HG03095 (cell line): ENCODE data around the gene PALLD.
"Not testable (repeated sequence)": the region's sequence is repeated elsewhere in the genome, so short reads cannot be mapped to it uniquely, and the experiment has no call there.

ENCODE experiments used
- ATAC-seq: cut with Tn5 transposase; IDR thresholded peaks from one replicate; pipeline ENCODE4 v1.9.1; 2021; ENCODE audit warnings: moderate library complexity; ENCODE audit not compliant: unreplicated experiment

PALLD gene

GRCh38 chr4:168777277-168777965, 280.6 kb downstream of the PALLD start:
- ATAC-seq: no peak

- no peak for ATAC-seq
These were observed 284.5 kb downstream of the PALLD start for GRCh38 chr4:168781341-168781740.

GRCh38 chr4:168781926-168782325, 285.1 kb downstream of the PALLD start:
- ATAC-seq: no peak

- no peak for ATAC-seq
These were observed 285.6 kb downstream of the PALLD start for GRCh38 chr4:168782439-168782838.

- no peak for ATAC-seq
These were observed 288.1 kb downstream of the PALLD start for GRCh38 chr4:168784786-168785461.

GRCh38 chr4:168787334-168787733, 290.5 kb downstream of the PALLD start:
- no peak for ATAC-seq

- no peak for ATAC-seq
These were observed 291.1 kb downstream of the PALLD start for GRCh38 chr4:168787801-168788595.

- no peak for ATAC-seq
These were observed 294.0 kb downstream of the PALLD start for GRCh38 chr4:168790898-168791297.

GRCh38 chr4:168791376-168791775, 294.5 kb downstream of the PALLD start:
- ATAC-seq: no peak

- no peak for ATAC-seq
These were observed 296.7 kb downstream of the PALLD start for GRCh38 chr4:168793542-168793941.

- ATAC-seq: no peak
These were observed 297.3 kb downstream of the PALLD start for GRCh38 chr4:168794092-168794707.

GRCh38 chr4:168794881-168795280, 298.0 kb downstream of the PALLD start:
- ATAC-seq: no peak

GRCh38 chr4:168795346-168795745, 298.5 kb downstream of the PALLD start:
- ATAC-seq: no peak

GRCh38 chr4:168796362-168797106, 299.7 kb downstream of the PALLD start:
- ATAC-seq: no peak

- no peak for ATAC-seq
These were observed 300.3 kb downstream of the PALLD start for GRCh38 chr4:168797194-168797593.

GRCh38 chr4:168797738-168798375, 301.0 kb downstream of the PALLD start:
- ATAC-seq: no peak

- no peak for ATAC-seq
These were observed 304.1 kb downstream of the PALLD start for GRCh38 chr4:168800926-168801325.

GRCh38 chr4:168802222-168802621, 305.4 kb downstream of the PALLD start:
- ATAC-seq: no peak

GRCh38 chr4:168803052-168803451, 306.2 kb downstream of the PALLD start:
- not testable (repeated sequence) for ATAC-seq

GRCh38 chr4:168803732-168804131, 306.9 kb downstream of the PALLD start:
- no peak for ATAC-seq
